GM19351 (cell line): ENCODE results near the gene ANKRD13C.
"Not testable (repeated sequence)": the region's sequence is repeated elsewhere in the genome, so short reads cannot be mapped to it uniquely, and the experiment has no call there.

Experiments used
- ATAC-seq: cut with Tn5 transposase; IDR thresholded peaks from one replicate; pipeline ENCODE4 v1.9.1; 2021; ENCODE audit warnings: mild to moderate bottlenecking, moderate library complexity; ENCODE audit not compliant: unreplicated experiment

The ANKRD13C gene, protein sequence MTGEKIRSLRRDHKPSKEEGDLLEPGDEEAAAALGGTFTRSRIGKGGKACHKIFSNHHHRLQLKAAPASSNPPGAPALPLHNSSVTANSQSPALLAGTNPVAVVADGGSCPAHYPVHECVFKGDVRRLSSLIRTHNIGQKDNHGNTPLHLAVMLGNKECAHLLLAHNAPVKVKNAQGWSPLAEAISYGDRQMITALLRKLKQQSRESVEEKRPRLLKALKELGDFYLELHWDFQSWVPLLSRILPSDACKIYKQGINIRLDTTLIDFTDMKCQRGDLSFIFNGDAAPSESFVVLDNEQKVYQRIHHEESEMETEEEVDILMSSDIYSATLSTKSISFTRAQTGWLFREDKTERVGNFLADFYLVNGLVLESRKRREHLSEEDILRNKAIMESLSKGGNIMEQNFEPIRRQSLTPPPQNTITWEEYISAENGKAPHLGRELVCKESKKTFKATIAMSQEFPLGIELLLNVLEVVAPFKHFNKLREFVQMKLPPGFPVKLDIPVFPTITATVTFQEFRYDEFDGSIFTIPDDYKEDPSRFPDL

DNA sequence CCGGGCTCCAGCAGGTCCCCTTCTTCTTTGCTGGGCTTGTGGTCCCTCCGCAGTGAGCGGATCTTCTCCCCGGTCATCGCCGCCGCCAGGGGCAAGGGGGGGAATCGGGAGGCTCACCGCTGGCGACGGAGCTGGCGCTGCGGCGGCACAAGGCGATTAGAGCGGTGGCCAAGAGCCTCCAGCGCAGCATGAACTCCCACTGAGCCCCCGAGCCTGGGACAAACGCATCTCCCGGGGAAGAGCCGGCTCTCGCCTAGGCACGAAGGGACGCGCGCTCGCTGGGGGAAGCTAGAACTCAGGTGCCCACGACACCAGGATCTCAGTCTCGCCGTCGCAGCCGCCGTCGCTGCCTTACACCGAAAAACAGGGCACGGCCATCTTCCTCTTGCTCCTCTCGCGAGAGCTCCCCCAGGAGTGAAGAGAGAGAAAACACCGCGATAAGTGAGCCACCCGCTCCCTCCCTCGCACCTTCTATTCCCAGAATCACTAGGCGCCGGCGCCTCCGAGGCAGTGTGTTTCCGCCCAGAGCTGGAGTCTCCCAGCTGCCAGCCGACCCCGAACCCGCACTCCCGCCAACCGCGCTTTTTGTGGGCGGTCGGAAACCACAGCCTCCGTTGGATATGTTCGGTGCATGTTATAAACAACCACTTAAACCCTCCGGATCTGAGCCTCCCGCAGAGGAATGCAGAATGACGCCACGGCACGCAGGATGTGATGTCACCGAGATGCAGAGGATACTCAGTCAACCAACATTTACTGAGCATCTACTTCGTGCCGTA is at the start of gene ANKRD13C:
ANKRD13C (minus strand) TSS at position 391 of the 779 bp plus-strand sequence; CDS start at position 77, 314 bp downstream.
- peak; percentile 83 for ATAC-seq

DNA sequence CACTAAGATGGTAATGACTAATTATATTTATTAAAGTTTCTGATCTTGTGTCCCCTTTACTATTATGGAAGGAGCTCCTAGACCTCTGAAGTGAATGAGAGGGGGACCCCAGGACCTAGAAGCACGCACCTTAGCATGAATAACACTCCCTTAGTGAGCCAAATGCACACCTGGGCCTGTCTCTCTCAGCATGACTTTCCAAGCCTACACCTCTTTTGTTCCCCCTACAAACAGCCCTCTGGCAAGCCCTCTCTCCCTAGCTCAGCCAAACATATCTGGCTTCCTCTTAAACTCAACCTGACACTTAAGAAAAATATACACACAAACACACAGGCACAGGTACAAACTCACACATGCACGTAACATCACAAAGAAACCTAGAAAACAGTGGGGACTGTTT is 49.2 kb upstream of the ANKRD13C start:
- no peak for ATAC-seq

DNA sequence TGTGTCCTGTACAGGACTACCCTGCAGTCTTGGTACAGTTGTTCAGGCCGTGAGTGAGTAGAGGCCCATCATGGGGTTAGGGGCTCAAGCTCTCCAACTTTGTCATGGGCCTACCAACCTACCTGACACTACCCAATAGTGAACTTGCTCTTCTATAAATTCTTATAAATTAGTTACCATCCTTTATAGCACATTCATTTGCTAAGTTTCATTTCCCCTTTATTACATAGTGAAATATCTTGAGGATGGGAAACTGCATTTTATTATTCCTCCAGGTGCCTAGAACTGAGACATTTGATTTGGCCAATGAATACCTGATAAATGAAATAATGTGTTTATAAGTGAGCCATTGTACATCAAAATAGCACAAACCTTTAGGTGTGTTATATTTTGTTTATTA is 47.5 kb upstream of the ANKRD13C start:
- peak; percentile 53 for ATAC-seq

DNA sequence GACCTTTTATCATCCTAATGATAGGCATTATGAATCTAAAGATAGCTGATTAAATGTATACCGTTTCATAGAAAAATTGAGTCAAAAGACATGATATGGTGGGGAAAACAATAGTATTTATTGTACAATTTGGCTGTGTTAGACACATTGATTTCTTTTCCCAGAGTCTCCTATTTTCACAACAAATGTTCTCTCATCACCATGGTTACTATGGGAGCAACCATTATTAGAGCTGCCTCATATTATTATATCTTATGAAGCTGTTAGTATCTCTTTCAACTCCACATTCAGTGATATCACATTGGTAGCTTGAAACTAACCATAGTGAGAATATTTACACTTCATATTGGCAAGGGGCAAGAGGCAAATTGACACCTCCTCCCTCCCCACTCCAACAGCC is 45.8 kb upstream of the ANKRD13C start:
- no peak for ATAC-seq

DNA sequence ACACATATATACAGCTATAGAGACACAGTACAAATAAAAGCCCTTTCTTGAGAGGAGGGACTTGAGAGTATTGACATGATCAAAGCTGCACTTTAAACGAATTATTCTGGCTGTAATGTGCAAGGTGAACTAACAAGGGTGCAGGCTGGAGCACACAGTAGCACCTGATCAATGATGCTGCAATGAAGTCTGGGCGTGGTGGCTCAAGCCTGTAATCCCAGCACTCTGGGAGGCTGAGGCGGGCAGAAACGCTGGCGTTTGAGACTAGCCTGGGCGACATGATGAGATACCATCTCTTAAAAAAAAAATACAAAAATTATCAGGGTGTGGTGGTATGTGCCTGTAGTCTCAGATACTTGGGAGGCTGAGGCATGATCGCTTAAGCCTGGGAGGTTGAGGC is 42.5 kb upstream of the ANKRD13C start:
- ATAC-seq: no peak

DNA sequence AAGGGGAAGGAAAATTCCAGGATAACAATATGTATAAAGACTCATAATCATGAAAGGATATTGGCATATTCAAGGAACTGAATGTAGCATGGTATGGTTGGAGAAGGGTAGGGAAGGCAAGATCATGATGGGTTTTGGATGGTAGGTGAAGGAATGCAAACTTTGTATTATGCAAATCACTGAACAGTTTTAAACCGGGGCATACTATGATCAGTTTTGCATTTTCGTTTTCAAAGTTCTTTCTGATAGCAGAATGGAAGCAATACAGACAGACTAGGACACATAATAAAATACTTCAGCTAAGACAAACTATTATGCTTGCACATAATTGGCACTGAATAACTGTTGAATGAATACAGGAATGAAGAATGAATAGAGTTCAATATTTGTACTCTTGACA is 42.1 kb upstream of the ANKRD13C start:
- no peak for ATAC-seq

DNA sequence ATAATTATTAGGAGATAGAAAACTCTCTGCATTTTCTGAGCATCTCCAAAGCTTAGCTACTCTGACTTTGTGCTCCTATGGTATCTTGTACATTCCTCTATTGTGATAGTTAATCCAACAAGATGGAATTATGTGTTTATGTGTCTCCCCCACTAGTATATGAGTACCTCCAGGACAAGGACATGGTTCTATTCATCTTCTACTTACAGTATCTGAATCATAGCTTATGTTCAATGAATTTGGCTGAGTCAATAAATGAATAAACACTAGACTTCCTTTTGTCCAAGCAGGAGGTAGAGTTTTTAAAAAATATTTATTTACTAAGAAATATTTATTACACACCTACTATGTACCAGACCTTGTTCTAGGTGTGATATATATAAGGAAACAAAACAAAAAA is 38.1 kb upstream of the ANKRD13C start:
- no peak for ATAC-seq

DNA sequence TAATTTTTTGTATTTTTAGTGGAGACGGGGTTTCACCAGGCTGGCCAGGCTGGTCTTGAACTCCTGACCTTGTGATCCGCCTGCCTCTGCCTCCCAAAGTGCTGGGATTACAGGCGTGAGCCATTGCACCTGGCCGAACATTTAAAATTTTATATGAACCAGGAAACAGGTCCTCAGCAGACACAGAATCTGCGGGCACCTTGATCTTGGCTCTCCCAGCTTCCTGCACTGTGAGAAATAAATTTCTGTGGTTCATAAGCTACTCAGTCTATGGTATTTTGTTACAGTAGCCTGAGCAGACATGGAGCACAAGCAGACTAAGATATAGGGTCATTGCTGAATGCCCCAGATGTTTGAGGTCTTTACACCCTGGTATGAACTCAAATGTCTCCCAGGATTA is 33.0 kb upstream of the ANKRD13C start:
- ATAC-seq: no peak

DNA sequence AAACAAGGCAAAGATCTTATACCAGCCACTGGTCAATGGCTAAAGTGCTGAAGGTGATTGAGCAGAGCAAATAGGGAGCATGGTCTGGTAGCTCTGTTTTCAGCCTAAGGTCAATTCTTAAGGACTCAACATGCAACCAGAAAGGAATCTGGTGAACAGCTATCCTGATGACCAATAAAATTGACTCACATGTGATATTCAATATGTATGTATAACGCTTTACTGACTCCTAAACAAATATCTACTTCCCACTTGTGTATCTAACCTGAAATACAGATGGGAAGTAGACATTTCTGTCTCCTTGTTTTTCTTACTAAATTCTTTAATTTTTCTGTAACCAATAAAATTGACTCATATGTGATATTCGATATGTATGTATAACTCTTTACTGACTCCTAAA is 31.6 kb upstream of the ANKRD13C start:
- ATAC-seq: no peak

DNA sequence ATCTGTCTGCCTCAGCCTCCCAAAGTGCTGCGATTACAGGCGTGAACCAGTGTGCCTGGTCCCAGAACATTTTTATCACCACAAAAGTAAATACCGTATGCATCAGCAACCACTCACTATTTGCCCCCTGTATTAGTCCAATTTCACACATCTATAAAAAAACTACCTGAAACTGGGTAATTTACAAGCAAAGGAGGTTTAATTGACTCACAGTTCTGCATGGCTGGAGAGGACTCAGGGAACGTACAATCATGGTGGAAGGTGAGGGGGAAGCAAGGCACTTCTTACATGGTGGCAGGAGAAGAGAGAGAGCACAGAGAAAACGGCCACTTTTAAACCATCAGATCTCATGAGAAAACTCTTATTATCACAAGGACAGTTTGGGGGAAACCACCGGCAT is 31.0 kb upstream of the ANKRD13C start:
- no peak for ATAC-seq

DNA sequence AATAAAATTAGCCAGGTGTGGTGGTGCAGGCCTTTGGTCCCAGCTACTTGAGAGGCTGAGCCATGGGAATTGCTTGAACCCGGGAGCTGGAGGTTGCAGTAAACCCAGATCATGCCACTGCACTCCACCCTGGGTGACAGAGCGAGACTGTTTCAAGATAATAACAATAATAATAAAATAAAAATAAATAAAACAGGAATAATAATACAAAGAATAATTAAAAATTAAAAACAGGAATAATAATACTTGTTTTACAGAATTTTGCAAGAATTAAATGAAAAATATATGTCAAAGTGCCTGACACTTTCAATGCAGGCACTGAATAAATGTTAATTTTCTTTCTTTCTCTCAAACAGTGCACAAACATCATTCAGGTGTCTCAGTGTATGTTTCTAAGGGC is 30.0 kb upstream of the ANKRD13C start:
- ATAC-seq: no peak

DNA sequence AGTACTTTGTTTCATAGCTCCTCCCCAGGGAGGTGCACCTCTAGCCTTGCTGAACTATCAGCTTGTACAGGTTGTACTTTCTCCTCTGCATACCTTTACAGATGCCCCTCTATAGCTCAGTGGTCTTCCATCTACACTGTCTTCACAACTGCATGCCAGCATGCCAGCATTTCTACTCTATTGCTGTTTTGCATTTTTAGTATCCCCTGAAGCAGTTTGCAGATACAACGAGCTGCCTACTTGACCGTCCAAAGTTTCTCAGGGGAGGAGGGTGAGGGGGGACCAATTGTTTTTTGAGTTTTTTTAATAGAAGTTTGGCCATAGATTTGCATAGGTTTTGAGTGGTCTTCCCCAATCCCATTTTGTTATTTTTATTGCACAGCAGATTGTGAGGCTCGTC is 29.0 kb upstream of the ANKRD13C start:
- ATAC-seq: no peak

DNA sequence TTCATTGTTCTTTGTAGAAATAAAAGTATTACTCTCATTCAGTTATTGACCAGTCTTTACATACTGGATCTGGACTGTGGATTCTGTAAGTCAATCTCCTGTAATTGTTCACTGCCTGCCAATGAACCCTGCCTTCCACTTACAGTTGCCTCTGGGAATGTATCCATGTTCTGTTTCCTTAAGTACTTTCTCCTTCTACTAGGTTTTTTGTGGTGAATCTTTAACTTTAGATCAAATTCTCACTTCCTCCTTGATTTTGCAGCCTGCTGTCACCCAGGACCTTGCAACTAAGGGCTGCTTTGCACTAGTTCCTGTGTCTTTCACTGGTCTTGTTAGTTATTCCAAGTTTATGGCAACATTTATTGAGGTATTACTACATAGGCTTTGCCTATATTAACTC is 28.2 kb upstream of the ANKRD13C start:
- peak; percentile 76 for ATAC-seq

DNA sequence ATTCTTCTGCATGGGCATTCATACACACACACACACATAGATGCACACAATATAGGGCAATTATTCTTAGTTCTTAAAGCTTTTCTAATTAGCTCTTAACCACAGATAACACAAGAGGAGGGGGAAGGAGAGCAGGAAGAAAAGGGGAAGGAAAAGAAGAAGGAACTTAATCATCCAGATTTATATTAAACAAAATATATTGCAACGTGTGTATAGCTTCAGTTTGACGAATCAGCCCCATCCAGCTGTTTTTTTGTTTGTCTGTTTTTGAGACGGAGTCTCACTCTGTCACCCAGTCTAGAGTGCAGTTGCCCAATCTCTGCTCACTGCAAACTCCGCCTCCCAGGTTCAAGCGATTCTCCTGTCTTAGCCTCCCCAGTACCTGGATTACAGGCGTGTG is 21.7 kb upstream of the ANKRD13C start:
- ATAC-seq: no peak

DNA sequence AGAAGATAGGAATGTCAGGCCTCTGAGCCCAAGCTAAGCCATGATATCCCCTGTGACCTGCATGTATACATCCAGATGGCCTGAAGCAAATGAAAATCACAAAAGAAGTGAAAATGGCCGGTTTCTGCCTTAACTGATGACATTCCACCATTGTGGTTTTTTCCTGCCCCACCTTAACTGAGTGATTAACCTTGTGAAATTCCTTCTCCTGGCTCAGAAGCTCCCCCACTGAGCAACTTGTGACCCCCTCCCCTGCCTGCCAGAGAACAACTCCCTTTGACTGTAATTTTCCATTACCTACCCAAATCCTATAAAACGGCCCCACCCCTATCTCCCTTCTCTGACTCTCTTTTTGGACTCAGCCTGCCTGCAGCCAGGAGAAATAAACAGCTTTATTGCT is 19.1 kb upstream of the ANKRD13C start:
- ATAC-seq: not testable (repeated sequence)

DNA sequence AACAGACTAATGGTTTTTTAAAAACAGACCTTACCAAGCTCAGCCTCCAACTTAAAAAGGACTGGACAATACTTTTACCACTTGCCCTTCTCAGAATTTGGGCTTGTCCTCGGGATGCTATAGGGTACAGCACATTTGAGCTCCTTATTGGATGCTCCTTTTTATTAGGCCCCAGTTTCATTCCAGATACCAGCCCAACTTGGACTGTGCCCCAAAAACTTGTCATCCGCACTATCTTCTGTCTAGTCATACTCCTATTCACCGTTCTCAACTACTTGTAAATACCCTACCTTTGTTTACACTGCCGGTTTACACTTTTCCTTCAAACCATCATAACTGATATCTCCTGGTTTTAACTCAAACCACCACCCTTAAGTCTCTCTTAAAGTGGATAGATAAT is 17.9 kb upstream of the ANKRD13C start:
- no peak for ATAC-seq

DNA sequence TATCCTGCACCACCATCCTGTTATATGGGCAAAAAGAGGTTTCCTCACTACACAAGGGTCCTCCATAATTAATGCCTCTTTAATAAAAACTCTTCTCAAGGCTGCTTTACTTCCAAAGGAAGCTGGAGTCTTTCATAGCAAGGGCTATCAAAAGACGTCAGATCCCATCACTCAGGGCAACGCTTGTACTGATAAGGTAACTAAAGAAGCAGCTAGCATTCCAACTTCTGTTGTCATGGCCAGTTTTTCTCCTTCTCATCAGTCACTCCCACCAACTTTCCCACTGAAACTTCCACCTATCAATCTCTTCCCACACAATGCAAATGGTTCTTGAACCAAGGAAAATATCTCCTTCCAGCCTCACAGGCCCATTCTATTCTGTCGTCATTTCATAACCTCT is 17.1 kb upstream of the ANKRD13C start:
- not testable (repeated sequence) for ATAC-seq

DNA sequence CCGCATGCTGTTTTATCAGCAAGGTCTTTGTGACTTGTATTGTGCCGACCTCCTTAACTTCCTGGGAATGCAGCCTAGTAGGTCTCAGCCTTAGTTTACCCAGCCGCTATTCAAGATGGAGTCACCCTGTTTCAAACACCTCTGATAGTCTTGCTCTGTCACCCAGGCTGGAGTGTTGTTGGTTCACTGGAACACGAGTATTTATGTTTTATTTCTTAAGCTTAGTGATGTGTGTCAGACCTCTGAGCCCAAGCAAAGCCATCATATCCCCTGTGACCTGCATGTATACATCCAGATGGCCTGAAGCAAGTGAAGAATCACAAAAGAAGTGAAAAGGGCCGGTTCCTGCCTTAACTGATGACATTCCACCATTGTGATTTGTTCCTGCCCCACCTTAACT is 12.9 kb upstream of the ANKRD13C start:
- not testable (repeated sequence) for ATAC-seq

DNA sequence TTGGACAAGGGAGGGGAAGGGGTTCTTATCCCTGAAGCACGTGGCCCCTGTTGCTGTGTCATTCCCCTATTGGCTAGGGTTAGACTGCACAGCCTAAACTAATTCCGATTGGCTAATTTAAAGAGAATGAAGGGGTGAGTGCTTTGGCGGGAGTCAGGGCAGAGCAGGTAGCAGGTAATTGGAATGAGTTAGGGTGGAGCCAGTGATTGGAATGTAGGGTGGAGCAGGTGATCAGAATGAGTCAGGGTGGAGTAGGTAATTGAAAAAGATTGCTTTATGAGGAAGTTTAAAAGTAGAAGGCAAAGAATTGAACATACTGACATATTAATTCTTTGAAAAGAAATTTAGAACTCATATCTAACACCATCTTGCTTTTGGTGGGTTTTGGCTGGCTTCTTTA is 12.5 kb upstream of the ANKRD13C start:
- ATAC-seq: not testable (repeated sequence)

DNA sequence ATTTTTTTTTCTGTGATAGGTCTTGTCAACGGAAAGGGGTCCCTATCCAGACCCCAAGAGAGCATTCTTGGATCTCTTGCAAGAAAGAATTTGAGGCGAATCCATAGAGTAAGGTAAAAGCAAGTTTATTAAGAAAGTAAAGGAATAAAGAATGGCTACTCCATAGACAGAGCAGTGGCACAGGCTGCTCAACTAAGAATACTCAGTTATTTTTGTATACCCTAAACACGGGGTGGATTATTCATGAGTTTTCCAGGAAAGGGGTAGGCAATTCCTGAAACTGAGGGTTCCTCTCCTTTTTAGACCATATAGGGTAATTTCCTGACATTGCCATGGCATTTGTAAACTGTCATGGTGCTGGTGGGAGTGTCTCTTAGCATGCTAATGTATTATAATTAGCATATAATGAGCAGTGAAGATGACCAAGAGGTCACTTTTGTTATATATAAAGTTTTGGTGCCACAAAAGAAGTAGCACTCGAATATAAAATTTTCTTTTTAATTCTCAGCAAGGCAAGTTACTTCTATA is 12.0 kb upstream of the ANKRD13C start:
- not testable (repeated sequence) for ATAC-seq

DNA sequence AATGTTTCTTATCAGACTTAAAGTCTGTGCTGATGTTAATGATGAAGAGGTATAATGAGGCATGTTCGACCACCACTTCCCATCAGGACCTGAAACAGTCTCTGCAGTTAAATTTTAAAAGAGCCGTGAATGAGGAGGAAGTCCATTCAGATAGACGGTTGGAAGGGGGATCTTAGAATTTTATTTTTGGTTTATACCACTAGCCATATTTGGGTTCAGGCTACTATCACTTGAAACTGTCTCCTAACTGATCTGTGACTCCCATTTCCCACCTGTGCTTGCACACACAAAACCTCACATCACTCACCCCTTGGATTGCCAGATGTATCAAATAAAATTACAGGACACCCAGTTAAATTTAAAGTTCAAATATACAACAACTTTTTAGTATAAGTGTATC is 9.9 kb upstream of the ANKRD13C start:
- ATAC-seq: no peak
